ENCODE data around the gene EFHD1. TPM values are rescaled to one million over a fixed set of nuclear protein-coding genes. Genes with fewer than 3 reads are reported as not detected.

EFHD1 gene
- total and polyA plus RNA-seq, 2 experiments from 2014 or later, result 3.4 to 6.4 TPM

DNA sequence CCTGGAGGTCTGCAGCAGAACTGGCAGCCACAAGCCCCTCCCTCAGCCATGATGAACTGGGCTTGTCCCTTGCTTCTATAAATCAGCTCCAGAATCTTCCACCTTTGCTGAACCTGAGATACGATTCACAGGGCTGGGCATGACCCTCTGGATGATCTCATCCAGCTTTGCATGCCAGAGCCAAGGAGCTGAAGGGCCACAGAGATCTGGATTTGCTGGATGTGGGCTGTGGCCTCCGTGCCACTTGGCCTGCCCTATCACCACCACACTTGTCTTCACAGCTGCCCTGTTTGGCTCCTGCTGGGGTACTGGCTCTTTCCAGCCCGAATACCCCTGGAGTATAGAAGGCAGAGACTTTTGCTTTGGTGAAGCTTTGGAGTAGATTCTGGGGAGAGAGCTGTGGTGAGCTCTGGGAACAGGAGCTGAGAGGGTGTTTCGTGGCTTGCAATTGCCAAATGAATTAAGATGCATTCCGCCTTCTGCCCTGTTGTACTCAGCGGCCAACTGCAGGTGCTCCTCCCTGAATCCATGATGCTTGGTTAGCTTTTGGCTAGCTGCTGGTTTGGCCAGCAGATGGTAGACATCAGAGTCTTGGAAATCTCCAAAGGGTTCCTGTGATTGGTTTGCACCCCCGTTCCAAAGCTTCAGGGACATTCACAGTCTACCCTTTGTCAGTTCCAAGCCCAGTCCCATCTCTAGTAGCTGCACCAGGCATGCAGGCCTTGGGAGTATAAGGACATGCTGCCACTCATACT is 32.8 kb downstream of the EFHD1 start (continued):
- TF ChIP-seq ZNF331 (CRISPR knock-in tag; IDR thresholded peaks at IDR 0.05; ENCODE audit: low read depth), result no peak
- TF ChIP-seq JUNB (IDR thresholded peaks at IDR 0.05; ENCODE audit: unreplicated experiment), result no peak
- TF ChIP-seq, protein P1, sequence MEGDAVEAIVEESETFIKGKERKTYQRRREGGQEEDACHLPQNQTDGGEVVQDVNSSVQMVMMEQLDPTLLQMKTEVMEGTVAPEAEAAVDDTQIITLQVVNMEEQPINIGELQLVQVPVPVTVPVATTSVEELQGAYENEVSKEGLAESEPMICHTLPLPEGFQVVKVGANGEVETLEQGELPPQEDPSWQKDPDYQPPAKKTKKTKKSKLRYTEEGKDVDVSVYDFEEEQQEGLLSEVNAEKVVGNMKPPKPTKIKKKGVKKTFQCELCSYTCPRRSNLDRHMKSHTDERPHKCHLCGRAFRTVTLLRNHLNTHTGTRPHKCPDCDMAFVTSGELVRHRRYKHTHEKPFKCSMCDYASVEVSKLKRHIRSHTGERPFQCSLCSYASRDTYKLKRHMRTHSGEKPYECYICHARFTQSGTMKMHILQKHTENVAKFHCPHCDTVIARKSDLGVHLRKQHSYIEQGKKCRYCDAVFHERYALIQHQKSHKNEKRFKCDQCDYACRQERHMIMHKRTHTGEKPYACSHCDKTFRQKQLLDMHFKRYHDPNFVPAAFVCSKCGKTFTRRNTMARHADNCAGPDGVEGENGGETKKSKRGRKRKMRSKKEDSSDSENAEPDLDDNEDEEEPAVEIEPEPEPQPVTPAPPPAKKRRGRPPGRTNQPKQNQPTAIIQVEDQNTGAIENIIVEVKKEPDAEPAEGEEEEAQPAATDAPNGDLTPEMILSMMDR (conservative IDR thresholded peaks at IDR 0.05; ENCODE audit: low read depth in 2 of 2), result no peak
- TF ChIP-seq EZH2 (IDR thresholded peaks at IDR 0.05; ENCODE audit: low read depth, unreplicated experiment), result no peak

GRCh38 chr2:232667989-232668583 is 34.7 kb downstream of the EFHD1 start:
- Histone ChIP-seq H3K4me3 (no peak overlapping the region), H2AFZ (no peak overlapping the region), H3K79me2 (replicated peaks; ENCODE audit: insufficient read depth) (no peaks in the 10 kb centered on the region), H3K36me3 (ENCODE audit: insufficient read depth) (no peaks in the 10 kb centered on the region), H3K9me2 (ENCODE audit: insufficient read depth) (no peaks in the 10 kb centered on the region), H3K4me1 (ENCODE audit: insufficient read depth) (no peaks in the 10 kb centered on the region), H4K20me1 (replicated peaks; ENCODE audit: insufficient read depth) (no peaks in the 10 kb centered on the region), H3F3A (replicated peaks; ENCODE audit: low read depth) (no peaks in the 10 kb centered on the region), H3K4me2 (no peak overlapping the region), H3K27ac (ENCODE audit: low read depth) (no peak overlapping the region), H3K27me3 (ENCODE audit: insufficient read depth) (no peaks in the 10 kb centered on the region)
- Mint-ChIP-seq H3K27me3 (ENCODE audit: insufficient read depth, low read depth, poor library complexity) (peaks cover 4% of the 10 kb centered on the region), H3K4me3 (no peak overlapping the region), H3K4me1 (peaks cover 2% of the 10 kb centered on the region; the same call in 1 of the 3 replicates), H3K36me3 (ENCODE audit: low read depth) (no peaks in the 10 kb centered on the region), H3K9me3 (no peaks in the 10 kb centered on the region), H3K27ac (no peak overlapping the region)
- DNase-seq (ENCODE audit: low spot score), result no peak
- no peak for ATAC-seq
- no peak for TF ChIP-seq ZNF114 (CRISPR knock-in tag; IDR thresholded peaks at IDR 0.05)
- no peak for TF ChIP-seq ZNF331 (CRISPR knock-in tag; IDR thresholded peaks at IDR 0.05; ENCODE audit: low read depth)
- TF ChIP-seq, protein P2, sequence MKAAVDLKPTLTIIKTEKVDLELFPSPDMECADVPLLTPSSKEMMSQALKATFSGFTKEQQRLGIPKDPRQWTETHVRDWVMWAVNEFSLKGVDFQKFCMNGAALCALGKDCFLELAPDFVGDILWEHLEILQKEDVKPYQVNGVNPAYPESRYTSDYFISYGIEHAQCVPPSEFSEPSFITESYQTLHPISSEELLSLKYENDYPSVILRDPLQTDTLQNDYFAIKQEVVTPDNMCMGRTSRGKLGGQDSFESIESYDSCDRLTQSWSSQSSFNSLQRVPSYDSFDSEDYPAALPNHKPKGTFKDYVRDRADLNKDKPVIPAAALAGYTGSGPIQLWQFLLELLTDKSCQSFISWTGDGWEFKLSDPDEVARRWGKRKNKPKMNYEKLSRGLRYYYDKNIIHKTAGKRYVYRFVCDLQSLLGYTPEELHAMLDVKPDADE (IDR thresholded peaks at IDR 0.05), result no peak
- no peak for TF ChIP-seq STAT1 (IDR thresholded peaks at IDR 0.05; ENCODE audit: unreplicated experiment)
- no peak for TF ChIP-seq CREB1 (CRISPR knock-in tag; IDR thresholded peaks at IDR 0.05; ENCODE audit: low read depth)

DNA sequence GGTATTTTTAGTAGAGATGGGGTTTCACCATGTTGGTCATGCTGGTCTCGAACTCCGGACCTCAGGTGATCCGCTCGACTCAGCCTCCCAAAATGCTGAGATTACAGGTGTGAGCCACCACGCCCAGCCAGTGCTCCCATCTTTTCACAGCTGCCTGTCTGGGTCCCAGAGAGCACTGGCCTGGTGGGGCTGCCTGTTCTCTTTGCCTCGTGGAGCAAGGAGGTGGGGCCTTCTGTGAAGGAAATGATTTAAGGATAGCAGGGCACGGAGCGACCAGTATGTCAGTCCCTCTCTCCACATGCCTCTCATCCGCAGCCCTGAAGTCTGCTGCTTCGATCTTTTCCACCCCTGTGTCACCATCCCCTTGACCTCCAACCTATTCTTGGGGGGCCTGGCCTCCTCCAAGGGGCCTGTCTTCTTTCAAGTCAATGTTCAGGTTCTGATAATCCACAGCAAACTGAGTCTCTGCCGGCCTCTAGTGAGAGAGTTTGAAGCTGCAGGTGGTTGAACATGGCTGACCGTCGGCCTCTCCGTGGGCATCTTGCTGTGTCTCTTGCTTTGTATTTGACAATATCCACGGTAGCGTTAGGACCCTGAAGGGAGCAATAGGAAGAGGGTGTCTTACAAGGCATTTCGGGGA is 35.5 kb downstream of the EFHD1 start:
- DNase-seq (ENCODE audit: low spot score) (peak; percentile 65), ATAC-seq (peak; percentile 87)
- TF ChIP-seq, protein P1 (conservative IDR thresholded peaks at IDR 0.05; ENCODE audit: low read depth in 2 of 2), result peak; percentile 55 to 77
- no peak for TF ChIP-seq EZH2phosphoT487 (IDR thresholded peaks at IDR 0.05; ENCODE audit: unreplicated experiment)
- peaks cover 2% of the 10 kb centered on the region; the same call in 1 of the 3 replicates for H3K4me1 Mint-ChIP-seq
- no peaks in the 10 kb centered on the region for H3K79me2 ChIP-seq (replicated peaks; ENCODE audit: insufficient read depth)
- peak overlapping the region; percentile 72; the same call in 1 of the 2 replicates for H2AFZ ChIP-seq
- H3K9me3 Mint-ChIP-seq, result no peaks in the 10 kb centered on the region
- no peaks in the 10 kb centered on the region for H3K36me3 Mint-ChIP-seq (ENCODE audit: low read depth)
- H3K27me3 Mint-ChIP-seq (ENCODE audit: insufficient read depth, low read depth, poor library complexity), result peaks cover 6% of the 10 kb centered on the region
- no peak overlapping the region for H3K4me3 Mint-ChIP-seq
- no peak overlapping the region for H3K4me2 ChIP-seq
- no peaks in the 10 kb centered on the region for H3K9me2 ChIP-seq (ENCODE audit: insufficient read depth)
- no peaks in the 10 kb centered on the region for H3K27me3 ChIP-seq (ENCODE audit: insufficient read depth)
- no peaks in the 10 kb centered on the region for H3F3A ChIP-seq (replicated peaks; ENCODE audit: low read depth)
- no peaks in the 10 kb centered on the region for H4K20me1 ChIP-seq (replicated peaks; ENCODE audit: insufficient read depth)
- no peak overlapping the region for H3K27ac Mint-ChIP-seq
- no peaks in the 10 kb centered on the region for H3K36me3 ChIP-seq (ENCODE audit: insufficient read depth)
- no peak overlapping the region for H3K4me3 ChIP-seq
- H3K4me1 ChIP-seq (ENCODE audit: insufficient read depth), result no peaks in the 10 kb centered on the region
- H3K27ac ChIP-seq (ENCODE audit: low read depth), result no peak overlapping the region

Data from GM23338 (cell line).